Amygdala (tissue), 56 donors: Measurements from ENCODE around the gene RNASET2.
"Not testable (repeated sequence)": the region's sequence is repeated elsewhere in the genome, so short reads cannot be mapped to it uniquely, and the experiment has no call there.

Experiments
- DNase-seq, 56 donors: peaks; one replicate each; lab custom pipeline; 2025; lab: John Stamatoyannopoulos, UW

RNASET2 gene

DNA sequence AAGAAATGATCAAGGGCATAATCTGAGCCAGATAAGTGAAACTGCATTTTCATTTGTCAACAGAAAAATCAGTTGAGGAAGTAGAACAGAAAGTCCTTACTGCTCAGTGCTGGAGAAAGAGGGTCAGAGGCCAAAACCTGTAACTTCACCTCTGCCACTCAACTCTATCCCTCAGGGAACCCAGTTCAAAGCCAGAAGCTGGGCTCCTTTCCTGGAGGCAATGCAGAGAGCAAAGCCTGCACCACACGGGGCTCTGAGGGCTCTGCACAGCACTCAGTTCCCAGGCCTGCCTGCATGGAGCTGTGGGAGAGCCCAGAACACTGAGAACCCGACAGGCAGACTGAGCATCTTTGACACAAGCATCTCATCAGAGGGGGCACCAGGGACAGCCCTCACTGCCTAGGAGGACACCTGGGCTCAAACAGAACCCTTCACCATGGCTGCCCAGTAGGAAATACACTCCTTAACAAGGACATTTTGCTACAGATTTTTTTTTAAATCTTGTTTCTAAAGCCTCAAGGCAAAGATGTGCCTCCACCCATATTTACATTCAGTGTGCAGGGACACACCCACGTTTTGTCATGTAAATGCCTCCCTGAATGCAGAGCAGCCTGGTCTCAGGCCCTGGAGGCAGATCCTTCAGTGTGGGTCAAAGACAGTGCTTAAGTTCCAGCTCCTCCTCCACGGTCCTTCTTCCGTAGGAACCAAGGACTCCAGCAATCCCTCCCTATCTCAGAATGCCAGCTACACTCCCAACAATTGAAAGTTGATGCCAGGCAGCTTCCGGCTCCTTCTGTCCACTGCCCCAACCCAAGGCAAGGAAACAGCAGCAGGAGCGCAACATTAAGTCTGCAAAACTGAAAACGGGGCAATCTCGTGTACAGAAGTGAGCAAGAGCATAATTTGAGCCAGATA is 6.6 kb downstream of the RNASET2 start:
- DNase-seq = no peak

DNA sequence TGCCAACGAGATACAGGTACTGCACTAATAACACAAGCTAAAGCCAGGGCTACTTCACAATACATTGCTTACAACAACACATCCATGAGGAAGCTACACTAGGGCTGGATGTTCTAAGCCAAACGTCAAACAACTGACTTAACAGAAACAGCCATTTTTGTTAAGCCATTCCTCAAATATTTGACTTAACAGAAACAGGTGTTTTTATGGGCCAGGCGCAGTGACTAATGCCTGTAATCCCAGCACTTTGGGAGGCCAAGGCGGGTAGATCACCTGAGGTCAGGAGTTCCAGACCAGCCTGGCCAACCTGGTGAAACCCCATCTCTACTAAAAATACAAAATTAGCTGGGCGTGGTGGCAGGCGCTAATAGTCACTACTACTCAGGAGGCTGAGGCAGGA is 7.6 kb downstream of the RNASET2 start:
- DNase-seq = not testable (repeated sequence)

DNA sequence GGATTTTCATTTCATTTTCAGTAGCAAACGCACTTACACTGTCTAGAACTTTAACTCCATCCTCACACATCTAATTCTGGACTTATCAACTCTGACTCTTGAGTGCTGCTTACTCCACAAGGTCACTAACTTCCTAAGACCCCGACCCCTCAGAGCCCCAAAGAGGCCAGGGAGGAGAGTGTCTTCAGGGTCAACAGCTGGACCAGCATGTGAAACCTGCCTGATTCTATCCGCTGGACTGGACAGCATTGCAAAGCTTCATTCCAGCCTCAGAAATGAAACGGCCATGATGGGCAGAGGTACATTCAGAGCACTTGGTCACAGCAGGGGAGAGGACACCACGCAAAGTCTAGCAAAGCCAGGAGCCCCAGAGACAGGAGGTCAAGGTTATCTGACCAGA is 9.1 kb downstream of the RNASET2 start:
- DNase-seq = no peak

DNA sequence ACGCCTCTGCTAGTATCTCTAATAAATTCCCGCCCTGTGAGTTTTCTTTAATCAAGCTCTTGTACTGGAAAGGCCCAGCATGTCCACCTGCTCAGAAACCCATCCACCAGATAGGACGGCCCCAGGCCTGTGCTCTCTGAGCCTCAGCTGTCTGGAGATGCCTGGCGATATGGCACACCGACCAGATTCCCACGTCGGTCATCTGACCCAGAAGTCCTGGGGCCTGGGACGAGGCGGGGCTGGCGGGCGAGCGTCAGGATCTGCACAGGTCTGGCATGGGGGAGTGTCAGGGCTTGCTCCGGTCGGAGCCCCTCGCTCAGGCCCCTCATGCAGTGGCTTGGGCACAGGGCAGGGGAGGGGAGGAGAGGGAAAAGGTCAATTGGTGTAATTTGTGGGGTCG is 10.2 kb downstream of the RNASET2 start:
- no peak for DNase-seq

DNA sequence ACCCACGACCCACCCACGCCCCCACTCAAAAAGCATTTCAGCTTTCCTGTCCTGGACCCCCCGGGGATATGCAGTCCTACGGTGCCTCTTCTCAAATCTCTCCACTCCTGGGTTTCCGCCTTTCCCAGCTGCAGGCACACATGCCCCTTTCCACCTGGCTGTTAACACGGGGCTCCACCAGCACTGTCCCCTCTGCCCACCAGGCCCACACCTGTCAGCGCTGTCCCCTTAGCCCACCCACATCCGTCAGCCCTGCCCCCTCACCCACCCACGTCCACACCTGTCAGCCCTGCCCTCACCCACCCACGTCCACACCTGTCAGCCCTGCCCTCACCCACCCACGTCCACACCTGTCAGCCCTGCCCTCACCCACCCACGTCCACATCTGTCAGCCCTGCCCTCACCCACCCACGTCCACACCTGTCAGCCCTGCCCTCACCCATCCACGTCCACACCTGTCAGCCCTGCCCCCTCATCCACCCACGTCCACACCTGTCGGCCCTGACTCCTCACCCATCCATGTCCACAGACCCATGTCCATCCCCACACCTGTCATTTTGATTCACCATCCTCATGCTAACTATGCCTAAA is 11.6 kb downstream of the RNASET2 start:
- DNase-seq = no peak

DNA sequence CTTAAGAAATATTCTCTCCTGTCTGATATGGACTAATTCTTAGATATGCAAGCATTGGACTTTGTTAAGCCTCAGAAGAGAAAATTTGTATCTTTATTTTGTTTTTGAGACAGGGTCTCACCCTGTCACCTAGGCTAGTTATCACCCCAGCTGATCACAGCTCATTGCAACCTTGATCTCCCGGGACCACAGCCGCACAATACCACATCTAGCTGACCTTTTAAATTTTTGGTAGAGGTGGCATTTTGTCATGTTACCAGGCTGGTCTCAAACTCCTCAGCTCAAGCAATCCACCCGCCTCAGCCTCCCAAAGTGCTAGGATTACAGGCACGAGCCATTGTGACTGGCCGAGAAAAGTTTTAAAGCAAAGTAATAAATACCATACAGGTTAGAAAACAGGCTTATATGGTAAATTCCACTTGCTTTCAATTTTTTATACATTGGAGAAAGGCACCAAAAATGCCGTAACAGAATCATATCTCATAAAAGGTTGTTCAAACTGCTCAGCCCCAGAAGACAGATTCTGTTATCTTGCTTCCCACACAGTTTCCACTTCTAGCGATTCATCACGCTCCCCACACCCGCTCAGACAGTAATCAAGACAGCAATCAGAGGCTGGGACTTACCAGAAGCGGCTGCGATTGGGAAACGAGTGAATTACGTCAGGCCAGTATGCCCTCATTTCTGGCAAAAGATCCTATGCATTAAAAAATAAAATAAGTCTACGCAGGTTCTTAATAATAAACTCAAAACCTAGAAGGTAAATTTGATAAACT is 13.8 kb downstream of the RNASET2 start:
- peak in 6 of 56 donors; percentile 29 to 59 (median 40) for DNase-seq

DNA sequence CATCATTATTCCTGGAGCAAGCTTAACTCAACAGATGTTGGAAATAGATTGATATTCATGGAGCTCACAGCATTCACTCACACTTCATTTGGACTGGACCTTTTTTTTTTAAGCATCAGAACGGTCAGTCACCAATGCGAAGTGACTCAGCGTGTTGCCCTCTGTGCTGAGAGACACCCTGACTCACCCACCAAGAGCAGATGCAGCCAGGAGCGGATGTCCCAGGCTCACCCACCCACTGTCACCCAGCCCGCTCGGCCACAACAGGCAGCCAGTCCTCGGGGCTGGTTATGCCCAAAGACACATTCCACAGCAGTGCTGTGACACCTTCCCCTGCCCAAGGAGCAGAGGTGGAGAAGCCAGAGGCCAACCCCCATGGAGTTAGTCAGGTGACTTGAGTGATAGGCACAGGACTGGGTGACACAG is 15.7 kb downstream of the RNASET2 start:
- no peak for DNase-seq

DNA sequence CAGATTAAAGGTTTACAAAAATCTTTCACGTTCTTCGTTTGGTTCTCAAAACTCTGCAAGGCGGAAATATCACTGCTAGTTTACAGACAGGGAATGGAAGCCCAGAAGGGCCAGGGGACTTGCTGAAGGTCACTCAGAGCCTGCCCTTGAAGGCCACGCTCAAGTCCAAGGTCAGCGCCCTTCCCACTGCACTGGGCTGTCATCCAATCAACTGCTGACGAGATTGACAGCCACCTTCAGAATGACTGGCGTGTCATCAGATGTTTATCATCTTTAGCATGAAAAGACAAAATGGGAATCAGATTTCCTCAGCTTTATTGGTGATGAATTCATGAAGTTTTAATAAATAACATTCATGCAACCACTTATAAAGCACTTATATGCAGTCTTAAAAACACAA is 16.5 kb downstream of the RNASET2 start:
- no peak for DNase-seq

DNA sequence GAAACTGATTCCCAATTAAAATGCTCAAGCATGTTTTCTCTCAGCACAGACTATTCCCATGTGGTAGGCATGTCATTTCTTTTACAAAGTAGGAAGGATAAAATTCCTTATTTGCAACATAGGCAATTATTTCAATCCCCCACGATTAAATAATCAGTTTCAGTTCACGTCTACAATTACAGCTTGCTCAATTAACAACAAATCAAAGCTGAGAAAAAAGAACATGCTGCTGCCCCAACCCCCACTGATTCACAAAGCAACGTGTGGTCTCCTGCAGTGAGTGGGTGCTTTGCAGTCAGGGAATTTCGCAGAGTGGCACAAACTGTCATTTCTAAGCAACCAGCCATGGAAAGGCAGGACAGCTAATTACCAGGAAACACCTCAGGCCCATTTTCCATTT is 17.0 kb downstream of the RNASET2 start:
- peak in 6 of 56 donors; percentile 34 to 54 (median 41) for DNase-seq

DNA sequence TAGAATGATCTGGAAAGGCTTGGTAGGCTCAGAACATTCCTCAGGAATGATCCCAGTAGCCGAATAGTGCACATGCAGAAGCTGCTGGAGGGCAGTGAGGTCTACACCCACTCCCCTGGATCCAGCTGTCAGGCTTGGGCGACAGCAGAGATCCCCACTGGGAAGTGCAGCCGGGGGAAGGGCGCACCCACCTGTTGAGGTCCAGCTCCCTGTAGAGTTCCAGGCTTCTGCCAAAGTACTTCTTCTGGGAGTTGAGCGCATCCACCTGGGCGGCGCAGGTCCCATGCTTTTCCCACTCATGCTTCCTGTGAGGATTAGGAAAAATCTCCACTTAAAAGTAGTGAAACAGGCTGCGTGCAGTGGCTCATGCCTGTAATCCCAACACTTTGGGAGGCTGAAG is 17.6 kb downstream of the RNASET2 start:
- DNase-seq = no peak

DNA sequence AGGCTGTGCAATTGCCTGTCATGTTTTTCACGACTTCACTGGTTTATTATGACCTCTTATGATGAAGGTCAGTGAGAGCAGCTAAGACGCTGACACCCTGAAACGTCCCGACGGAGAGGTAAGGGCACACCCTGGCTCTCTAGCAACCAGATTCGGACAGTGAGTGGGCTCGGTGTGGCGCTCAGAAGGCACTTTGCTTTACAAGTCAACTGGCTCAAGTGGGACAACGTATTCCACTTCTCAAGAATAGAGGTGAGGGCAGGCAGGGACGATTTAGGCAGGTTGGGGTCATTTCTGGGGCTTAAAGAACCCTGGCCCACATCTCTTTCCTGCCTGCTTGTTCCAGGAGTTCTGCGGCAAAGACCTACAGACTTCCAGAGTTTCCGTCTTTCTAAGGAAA is 18.2 kb downstream of the RNASET2 start:
- DNase-seq = no peak

DNA sequence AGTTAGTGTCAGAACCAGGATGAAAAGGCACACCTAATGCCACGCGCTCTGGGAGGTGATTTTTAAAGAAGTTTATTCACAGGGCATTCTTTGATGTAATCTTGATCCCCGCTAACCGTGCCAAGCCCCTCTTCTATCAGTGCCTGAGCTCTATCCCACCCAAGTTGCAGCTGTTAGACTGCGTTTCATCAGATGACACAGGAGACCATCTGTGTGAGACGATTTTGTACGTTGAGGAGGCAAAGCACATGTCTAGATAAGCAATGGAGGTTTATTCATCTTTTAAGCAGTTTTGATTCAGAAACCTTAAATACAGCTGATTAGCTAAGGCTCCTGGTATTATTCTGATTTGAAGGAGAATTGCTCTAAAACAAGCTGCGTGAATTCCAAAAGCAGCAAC is 18.6 kb downstream of the RNASET2 start:
- DNase-seq = no peak

DNA sequence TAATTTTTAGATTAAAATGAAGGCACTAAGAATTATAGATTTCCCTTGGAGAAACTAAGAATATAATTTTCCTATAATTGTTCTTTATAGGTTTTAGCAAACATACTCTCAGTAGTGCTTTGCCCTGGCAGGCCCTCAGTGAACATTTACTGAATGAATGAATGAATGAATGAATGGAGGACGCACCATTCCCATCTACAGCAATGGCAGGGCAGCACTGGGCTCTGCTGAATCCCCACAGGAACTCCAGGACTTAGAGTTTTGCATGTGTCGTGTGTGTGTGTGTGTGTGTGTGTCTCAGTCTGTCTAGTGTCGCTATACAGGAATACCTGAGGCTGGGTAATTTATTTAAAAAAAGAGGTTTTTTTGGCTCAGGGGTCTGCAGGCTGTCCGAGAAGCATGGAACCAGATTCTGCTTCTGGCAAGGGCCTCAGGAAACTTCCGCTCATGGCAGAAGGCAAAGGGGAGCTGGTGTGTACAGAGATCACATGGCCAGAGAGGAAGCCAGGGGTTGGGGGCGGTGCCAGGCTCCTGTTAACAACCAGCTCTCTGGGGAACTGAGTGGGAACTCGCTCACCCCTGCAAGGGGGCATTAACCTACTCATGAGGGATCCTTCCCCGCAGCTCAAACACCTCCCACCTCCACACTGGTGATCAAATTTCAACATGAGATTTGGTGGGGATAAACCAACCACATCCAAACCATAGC is 20.1 kb downstream of the RNASET2 start:
- peak in 3 of 56 donors; percentile 34 to 56 (median 41) for DNase-seq

DNA sequence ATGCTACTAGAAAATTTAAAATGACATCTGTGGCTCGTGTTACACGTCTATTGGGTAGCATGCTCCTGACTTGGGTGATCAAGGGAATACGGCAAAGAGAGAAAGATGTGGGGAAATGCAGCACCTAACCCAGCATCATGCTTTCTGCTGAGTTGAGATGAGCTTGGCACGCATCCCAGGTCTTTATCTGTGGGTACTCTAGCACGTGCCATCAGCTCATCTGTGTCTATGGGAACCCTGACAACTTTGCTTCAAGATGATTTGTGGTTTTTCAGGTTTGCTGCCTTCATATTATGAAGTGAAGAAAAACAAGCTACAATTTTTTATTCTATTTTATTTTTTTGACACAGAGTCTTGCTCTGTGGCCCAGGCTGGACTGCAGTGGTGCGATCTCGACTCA is 21.0 kb downstream of the RNASET2 start:
- no peak for DNase-seq

DNA sequence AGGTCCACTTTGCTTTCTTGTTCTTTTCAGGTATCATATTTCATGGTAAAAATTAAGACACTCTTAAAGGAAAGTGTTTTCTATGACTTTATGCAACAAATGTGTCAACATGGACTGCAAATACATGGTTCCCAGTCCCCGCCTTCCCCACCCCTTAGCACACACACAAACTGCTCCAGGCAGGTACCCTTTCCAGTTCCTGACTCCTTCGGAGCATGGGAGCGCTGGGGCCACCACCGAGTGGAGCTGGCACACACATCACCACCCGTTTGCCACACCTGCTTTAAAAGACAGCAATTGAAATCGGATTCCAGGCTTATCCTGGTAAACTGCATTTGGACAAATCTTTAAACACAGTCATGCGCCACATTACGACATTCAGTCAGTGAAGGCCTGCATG is 22.2 kb downstream of the RNASET2 start:
- no peak for DNase-seq

DNA sequence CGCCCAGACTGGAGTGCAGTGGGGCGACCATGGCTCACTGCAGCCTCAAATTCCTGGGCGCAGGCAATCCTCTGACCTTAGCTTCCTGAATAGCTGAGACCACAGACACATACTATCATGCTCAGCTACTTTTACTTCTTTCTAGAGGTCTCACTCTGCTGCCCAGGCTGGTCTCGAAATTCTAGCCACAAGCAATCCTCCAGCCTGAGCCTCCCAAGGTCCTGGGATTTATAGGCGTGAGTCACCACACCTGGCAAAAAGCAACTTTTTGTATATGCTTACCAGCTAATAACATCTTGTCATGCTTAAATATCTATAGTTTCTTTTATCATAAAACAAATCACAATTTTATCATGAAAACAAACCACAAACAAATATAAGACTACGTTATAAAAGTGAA is 23.0 kb downstream of the RNASET2 start:
- DNase-seq = no peak

DNA sequence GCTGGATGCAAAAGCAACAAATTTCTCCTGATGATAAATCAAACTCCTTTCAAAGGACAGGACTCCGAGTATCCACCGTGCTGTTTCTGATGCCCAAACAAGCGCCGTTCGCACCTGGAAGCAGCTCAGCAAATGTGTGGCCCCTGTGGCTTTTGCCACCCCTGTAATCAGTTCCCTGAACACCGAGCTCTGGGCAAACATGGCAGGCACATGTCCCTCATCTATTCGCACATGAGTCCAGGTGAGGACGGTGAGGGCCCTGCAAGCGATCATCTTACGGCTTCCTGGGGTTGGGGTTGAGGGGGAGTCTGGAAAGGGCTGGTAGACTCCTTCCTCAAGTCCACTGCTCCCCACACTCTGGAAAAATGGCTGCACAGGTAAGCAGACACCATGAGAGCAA is 23.7 kb downstream of the RNASET2 start:
- no peak for DNase-seq

DNA sequence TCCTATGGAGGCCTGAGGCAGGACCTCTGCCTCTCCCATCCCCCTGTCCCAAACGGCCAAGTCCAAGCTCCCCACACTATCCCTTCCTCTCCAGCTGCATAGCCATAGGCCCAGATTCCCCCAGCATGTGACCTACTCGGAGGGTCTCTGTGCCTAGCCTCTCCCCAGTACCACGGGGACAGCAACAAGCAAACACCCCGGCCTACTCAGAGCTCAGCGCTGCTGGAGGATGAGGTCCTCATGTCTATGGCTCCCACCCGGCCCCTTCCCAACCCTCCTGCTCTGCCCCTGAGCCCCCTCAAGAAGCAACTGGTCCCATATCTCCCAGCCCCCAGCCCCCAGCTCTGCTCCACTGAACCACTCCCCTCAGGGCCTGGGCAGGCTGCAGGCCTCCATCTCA is 24.2 kb downstream of the RNASET2 start:
- DNase-seq = no peak

DNA sequence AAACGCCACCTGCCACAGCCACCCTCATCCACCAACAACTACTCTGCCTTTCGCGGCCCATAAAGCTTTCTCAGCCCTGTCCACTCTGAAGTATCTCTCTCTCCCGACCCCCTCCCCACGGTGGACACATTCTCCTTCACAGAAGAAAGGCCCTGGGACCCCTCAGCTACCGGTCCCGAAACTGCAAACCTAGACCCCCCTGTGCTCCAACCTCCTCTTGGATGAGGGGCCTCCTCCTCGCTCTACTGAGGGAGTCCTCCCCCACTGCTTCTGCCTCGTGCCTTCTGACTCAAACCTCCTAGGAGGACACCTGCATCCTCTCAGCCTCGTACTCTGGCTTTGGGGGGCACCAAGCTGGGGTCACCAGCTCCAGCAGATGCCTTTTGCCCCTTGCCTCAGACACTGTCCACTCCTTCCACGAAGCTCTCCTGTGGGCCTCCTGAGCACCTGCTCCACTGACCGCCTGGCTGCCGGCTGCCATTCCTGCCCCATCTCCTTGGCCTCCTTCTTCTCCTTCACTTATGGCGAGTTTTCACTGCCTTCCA is 24.9 kb downstream of the RNASET2 start:
- DNase-seq = no peak

DNA sequence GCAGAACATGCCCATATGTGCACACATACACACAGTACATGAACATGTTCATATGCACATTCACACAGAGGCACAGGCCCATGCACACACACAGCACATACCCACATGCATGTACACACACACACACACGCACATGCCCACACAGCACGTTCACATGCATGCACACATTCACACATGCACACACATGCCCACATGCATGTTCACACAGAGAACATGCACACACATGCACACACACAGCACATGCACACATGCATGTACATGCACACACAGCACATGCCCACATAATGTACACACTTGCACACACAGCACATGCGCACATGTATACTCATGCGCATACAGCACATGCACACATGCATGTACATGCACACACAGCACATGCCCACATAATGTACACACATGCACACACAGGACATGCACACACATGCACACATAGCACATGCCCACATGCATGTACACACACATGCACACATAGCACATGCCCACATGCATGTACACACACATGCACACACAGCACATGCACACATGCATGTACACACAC is 25.9 kb downstream of the RNASET2 start:
- no peak for DNase-seq
